Stimulated activated CD4-positive, alpha-beta T cell treated with anti-CD3 and anti-CD28 coated beads, Interleukin-4, amount 100 ng/mL, for 1 hour (primary cell): ENCODE results near the gene DNM1L.
A peak's percentile ranks its signal among the peaks of the same experiment; 100 is the strongest.

Experiments
- DNase-seq: peaks from one replicate; pipeline ENCODE4 v3.0.0-alpha.2; 2020

DNM1L gene

DNA sequence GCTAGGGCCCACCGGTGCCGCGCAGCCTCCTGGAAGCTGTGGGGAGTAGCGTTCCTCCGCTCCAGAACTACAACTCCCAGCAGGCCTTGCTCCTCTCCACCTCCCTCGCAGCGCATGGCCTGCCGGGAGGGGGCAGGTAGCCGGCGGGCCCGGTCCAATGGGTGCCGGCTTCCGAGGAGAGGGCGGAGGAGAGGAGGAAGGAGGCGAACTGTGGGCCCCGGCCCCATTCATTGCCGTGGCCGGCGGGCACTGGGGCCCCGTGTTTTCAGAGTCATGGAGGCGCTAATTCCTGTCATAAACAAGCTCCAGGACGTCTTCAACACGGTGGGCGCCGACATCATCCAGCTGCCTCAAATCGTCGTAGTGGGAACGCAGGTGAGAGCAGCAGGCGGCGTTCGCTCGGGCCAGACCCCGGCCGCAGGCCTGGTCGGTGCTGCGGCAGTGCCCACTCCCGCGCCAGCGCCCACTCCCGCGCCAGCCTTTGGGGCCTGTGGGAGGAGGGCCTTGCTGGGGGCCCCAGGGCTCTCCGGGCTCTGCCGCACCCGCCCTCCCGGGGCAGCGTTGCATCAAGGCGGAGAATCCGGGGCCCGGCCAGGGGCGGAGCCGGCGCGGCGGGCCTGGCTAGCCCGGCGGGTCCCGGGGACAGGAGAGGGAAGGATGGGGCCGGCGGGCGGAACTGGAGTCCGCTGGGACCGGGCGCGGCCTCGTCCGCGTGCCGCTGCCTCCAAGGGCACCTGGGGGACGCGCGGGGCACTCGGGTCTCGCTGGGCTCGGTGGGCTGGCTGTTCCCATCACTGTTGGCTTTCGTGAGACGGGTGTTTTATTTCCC, at the start of gene DNM1L:
DNM1L (plus strand) TSS at position 211 of the 829 bp plus-strand sequence; CDS start at position 274, 63 bp downstream.
- DNase-seq, result peak; percentile 90

DNA sequence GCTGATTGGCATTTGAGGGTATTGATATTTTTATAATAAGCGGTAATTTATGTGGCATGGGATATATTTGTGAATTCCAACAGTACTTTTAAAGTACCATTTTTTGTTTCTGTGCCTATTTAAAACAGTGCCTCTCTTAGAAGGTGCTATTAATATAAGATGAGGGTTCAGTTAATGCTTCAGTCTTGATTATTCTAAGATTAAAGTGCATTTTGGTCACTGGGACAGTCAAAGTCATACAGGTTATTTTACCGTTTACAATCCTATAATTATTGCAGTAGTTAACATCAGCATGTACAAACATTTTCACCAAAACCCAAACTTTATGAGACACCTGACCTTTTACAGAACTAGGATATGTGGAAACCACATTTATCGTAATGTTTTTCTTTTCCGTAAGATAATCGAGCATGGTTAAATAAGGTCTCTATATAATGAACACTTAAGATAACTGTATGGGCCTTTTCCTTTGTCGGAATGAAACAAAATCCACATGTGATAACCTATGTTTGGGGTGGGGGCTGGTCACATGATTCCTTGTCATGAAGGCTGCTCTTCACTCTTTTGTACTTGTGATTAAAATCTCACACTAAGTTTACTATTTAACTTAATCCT, 37.7 kb upstream of the DNM1L start:
- no peak for DNase-seq

DNA sequence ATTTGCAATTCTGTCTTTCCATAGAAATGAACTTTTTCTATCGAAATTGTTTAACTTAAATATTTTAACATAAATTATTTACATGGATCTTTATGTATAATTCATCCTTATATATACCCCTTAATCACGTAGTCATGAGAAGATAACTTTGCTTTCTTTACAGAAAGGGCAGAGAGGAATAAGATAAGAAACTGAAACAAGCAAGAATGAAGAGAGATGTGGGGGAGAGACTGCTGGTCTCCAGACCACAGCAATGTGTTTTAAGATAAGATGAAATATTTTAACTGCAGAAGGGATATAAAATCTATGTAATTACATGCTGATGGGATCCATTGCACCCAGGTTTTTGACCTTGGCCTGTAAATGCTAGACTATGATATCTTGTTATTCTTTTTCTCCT, 34.7 kb upstream of the DNM1L start:
- DNase-seq, result no peak

DNA sequence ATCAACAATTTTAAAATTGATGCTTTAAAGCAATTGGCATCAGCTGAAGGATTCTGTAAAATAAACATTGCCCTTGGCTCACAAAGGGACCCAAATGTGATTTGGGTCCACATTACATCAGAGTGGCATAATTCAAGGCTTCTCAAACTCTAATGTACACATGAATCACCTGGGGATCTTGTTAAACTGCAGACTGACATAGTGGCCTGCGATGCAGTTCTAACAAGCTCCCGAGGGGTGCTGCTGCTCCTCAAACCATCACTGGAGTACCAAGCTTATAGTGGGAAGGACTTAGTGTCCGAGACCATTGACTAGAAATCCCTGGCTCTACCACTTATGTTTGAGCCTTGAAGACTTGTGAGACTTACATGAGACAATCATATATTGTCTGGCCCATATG, 31.8 kb upstream of the DNM1L start:
- no peak for DNase-seq

DNA sequence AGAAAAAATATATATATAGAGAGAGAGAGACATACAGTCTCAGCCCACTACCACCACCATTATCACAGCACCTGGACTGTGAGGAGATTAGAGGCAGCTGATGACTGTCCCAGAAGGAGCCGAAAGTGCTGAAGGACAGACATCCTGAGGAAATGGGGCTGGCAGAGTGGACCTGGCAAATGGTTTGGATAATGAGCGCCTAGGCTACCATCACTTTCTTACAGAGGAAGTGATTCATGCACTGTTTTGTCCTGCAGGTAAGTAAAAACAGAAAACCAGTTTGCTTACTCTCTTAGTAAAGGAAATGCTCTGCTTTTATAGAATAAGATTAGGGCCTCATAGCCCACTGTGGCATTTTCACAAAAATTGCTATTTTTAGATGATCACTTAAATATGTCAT, 28.6 kb upstream of the DNM1L start:
- DNase-seq, result no peak

DNA sequence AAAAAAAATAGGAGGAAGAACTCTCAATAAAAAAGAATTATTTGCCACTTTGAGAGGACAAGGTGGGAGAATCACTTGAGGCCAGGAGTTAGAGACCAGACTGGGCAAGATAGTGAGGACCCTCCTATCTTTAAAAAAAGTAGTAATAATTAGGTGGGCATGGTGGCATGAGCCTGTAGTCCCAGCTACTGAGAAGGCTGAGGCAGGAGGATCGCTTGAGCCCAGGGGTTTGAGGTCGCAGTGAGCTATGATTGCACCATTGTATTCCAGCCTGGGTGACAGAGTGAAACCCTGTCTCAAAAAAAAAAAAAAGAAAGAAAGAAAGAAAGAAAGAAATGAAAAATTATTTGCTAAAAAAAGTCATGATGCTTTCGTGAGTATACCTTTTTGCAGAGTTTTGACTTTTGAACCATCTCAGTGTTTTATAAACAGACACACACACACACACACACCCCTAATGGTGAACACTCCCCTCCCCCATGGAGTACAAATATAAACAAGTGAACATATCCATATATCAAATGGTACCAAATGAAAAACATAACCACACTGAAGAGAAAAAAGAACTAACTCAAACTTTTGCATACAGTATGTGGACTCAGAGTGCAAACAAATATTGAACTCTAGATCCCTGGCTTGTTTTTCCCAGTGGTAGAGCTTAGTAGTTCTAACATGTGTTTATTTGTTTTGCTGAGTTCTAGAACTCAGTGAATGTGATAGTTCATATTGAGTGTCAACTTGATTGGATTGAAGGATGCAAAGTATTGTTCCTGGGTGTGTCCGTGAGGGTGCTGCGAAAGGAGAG, 27.7 kb upstream of the DNM1L start:
- DNase-seq, result no peak

DNA sequence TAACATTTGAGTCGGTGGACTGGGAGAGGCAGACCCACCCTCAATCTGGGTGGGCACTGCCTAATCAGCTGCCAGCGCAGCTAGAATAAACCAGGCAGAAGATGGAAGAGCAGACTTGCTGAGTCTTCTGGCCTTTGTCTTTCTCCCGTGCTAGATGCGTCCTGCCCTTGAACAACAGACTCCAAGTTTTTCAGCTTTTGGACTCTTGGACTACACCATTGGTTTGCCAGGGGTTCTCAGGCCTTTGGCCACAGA, 27.2 kb upstream of the DNM1L start:
- DNase-seq, result no peak

DNA sequence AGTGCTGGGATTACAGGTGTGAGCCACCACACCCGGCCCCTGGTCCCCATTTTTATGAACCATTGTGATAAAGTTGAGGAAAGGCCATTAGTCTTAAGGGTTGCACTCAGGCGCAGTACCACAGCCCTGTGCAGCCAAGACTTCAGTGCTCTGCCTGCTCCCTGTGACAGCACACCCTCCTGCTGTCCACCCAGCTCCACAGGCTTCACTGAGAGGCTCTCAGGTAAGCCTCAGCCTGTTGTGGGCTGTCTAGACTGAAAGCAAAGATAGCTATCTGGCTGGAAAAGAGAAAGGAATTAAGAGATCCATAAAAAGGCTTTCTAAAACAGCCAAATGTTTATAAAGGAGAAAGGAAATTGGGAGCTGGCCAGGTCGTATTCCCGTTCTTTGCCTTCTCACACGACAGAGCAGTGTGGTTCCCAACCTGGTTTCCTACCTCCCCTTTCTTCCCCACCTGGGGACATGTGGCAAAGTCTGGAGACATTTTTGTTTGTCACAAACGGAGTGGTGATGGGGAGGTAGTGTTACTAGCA, 19.1 kb upstream of the DNM1L start:
- DNase-seq, result no peak

DNA sequence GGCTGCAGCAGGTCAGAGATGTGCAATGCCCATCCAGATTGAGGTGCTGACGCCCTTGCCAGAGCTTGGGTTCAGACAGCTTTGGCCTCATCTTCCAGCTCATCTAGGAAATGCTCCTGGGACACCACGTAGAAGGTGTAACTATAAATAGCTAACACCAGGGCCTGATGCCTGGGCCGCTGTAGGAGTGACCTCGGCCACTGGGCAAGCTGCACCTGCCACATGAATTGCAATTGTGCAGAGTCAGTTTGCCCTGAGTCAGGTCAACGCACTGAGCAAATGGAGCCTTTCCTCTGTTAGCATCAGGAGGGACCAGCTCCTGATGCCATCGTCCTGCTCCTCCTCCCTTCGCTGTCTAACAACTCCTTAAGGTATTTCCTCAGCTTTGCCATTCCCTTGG, 17.4 kb upstream of the DNM1L start:
- DNase-seq, result no peak

DNA sequence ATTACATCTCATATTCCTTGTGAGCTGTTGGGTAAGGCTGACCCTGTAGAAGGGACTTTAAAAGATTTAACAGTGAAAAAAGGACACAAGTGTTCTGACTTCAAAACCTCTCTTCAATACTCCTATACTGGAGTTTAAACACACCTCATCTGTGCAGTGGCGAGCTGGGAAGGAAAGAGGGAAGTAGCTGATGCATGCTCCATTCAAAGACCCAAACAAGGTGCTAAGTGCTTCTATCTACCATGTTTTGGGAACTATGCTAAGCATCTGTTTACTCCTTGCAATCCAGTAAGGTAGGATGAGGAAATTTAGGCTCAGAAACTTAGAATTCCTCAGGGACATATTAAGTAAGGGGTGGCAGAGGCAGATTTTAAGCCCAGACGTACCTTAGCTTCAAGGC, 16.4 kb upstream of the DNM1L start:
- DNase-seq, result no peak

DNA sequence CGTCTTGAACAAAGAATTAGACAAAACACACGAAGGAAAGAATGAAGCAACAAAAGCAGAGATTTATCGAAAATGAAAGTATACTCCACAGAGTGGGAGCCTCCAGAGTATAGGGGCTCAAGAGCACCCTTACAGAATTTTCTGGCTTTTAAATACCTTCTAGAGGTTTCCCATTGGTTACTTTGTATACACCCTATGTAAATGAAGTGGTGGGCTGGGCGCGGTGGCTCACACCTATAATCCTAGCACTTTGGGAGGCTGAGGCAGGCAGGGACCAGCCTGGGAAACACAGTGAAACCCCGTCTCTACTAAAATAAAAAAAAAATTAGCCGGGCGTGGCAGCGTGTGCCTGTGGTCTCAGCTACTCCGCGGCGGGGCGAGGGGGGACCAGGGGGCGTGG, 13.1 kb upstream of the DNM1L start:
- DNase-seq, result no peak

DNA sequence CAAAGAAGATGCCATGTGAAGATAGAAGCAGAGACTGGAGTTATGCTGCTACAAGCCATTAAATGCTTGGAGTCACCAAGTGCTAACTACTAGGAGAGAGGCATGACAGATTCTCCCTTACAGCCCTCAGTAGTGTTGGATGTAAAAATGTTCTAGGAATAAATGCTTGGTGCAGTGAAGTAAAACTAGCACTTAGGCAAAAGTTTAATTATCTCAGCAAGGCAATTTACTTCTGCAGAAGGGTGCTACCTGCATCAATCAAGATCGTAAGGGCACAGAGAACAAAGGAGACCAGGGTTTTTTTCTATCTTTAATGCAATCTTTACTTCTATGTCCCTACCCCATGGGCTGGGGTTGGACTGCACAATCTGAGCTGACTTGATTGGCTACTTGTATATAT, 9.5 kb upstream of the DNM1L start:
- DNase-seq, result no peak

DNA sequence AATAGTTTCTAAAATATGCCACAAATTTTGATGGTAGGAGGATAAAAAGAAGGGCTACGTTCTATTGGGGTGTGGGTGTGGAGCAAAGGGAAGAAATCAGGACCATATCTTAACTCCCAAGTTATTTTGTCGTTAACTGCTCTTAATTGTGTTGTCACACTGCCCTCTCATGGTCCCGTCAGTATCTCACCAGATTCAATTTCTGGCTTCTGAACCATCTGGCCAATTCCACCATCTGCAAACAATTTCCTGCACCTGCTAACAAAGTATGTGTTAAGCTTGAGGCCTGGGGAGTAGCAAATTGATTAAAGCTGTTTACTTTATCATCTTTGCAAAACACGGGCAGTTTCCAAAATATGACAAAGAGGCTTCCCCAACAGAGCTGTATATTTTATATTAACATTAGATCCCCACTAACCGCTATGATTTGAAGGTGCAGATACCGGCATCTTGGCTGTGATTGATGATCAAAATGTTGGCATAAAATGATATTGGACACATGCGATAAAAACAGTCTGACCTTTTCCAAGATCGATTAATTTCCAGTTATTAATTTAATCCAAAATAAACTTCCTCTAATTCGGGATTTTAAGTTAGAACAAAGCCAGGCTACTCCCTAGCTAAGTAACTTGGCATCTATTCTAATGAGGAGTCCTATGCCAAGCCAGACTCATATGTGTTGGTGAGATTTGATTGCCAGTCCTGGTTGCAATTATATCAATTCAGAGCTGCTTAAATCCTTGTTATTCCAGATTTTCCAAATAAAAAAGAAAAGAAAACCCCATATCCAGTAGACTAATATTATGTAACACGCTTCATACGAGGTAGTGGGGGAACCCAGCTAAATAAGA, 6.9 kb upstream of the DNM1L start:
- no peak for DNase-seq

DNA sequence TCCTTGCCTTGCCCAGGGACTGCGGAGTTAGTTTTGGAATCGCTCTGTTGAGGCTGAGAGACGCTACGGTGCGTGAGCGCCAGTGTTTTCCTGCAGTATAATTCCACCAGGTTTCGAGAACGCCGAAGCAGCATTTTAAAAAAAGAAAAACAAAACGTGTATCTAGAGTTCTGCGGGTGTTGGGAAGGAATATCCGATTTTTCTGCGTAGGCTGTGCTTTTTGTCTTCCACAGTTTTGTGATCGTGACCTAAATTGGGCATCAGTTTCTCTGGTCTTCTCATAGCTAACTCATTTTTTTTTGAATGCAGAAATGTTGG, 778 bp downstream of the DNM1L start:
- DNase-seq, result no peak

DNA sequence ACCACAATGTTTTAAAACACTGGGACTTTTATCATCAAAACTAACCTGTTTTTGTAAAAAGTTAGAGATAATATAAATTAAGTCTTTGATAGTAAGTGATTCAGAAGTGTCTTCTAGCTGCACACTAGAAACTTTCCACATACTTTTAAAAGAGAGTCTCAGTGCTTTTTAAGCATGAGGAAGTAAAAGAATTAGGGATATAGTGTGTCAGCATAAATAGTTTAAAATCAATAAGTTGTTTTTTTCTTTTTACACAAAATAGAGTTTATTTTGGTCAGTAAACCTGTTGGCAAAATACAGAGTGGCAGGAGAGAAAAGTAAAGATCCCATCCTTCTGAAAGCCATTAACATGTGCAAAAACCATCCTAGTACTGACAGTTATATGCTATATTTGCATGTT, 1.7 kb downstream of the DNM1L start:
- DNase-seq, result no peak

DNA sequence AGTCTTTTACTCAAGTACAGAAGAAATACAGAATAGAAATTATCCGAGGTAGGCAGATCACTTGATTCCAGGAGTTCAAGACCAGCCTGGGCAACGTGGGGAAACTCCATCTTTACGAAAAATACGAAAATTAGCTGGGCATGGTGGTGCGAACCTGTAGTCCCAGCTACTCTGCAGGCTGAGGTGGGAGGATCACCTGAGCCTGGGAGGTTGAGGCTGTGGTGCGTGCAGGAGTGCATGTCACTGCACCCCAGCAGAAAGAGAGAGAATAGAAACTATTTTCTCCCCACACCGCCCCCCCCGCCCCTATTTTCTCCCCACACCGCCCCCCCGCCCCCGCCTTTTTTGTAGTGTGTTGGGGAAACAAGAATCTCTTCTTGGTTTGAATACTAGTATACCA, 2.2 kb downstream of the DNM1L start:
- DNase-seq, result no peak

DNA sequence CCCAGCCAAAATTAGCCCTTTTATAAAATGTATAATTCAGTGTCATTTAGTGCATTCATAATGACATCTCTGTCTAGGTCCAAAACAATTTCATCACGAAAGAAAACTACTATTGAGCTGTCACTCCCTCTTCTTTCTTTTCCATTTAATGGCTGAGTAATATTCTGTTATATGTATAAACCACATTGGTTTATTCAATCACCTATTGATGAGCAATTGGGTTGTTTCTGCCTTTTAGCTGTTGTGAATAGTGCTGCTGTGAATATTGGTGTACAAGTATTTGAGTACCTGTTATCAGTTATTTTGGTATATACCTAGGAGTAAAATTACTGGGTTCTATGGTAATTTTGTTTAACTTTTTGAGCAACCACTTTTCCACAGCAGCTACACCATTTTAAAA, 7.2 kb downstream of the DNM1L start:
- DNase-seq, result no peak

DNA sequence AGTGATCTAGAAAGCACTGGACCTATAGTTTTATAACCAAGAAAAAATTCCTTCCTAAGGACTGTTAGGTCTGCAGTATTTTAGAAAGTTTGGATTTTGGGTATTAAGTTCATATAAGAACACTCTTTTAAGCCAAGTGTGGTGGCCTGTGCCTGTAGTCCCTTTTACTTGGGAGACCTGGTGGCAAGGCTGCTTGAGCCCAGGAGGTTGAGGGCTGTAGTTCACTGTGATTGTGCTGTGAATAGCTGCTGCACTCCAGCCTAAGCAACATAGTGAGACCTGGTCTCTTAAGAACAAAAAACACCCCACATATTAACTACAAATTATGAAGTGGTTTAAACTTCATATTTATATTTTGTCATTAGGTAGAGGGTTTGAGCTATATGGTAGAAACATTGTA, 9.7 kb downstream of the DNM1L start:
- DNase-seq, result no peak

DNA sequence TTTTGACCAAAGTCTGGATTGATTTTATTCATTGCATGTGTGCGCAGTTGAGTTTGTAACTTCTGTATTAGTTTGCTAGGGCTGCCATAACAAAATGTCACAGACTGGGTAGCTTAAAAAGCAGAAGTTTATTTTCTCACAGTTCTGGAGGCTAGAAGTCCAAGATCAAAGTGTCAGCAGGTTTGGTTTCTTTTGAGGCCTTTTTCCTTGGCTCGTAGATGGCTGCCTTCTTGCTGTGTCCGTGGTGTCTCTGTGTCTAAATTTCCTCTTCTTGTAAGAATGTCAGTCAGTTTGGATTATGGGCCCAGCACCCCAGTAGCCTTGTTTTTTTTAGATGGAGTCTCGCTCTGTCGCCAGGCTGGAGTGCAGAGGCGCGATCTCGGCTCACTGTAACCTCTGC, 11.8 kb downstream of the DNM1L start:
- no peak for DNase-seq

DNA sequence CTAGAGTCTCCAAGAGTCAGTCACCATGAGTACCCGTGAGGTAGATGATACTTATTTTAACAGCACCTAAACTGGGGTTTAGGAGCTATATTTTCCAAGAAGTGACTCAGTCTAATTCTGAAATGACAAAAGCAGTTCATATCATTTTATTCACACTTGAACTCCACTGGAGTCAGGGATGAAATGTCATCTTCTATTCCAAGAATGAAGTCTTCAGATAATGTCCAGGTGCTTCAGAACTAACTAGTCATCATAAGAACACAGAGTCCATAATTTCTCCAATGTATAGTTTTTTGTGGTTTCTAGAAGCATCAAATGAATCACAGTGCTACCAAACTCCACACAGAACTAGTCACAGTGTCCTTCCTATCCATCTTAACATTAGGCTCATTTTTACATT, 13.3 kb downstream of the DNM1L start:
- no peak for DNase-seq

DNA sequence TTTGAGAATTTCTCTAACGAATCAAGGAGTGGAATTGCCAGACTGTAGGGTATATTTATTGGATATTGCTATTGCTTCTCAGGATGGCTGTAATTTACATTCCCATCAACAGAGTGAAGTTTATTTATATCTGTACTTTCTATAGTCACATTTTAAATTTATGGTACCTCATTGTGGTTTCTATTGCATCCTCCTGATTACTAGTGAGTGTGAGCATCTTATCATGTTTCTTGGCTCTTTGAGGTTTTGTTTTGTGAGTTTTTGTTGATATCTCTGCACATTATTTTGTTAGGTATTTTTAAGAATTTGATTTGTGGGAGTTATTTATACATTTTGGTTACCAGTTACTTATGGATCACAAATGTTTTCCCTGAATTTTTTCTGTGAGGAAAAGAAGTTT, 13.9 kb downstream of the DNM1L start:
- no peak for DNase-seq

DNA sequence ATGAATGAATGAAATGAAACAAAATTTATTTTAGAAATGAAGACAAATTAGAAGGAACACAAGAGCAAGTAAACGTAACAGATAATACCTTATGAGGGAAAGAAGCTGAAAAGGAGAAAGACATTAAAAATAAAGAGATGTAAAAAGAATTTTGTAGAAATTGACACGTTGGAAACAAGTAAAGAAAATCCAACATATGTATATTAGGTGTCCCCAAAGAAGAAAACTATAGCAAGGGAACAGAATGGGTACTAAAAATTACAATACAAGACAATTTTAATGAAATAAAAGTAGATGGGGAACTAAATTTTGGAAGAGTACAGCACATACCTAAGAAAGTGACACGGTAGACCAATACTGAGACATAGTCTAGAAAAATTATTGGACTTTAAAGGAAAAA, 16.7 kb downstream of the DNM1L start:
- no peak for DNase-seq

DNA sequence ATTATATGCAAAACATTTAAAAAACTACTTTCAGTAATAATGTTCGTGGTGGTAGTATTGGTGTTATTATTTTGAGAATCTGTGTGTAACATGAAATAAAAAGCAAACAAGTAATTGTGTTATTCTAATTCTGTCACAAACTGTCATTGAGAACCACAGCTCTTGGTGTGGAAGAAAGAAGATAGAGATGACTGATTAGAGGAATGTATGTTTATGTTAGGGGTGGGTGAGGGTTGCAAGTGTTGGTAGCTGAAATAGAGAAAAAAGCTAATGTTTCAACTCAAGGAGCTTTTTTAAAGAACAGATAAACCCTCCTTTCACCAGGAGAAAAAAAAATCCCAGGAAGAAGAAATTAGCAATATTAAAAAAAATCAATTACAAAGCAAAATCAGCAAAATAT, 18.3 kb downstream of the DNM1L start:
- DNase-seq, result no peak
